HG03045 (cell line): ENCODE data around the gene ADNP2.

ENCODE experiments used
- ATAC-seq: cut with Tn5 transposase; IDR thresholded peaks from one replicate; pipeline ENCODE4 v1.9.1; 2021; ENCODE audit warnings: mild to moderate bottlenecking, moderate library complexity; ENCODE audit not compliant: unreplicated experiment

The ADNP2 gene

GRCh38 chr18:80187956-80188642 is 79.0 kb downstream of the ADNP2 start:
- no peak for ATAC-seq

DNA sequence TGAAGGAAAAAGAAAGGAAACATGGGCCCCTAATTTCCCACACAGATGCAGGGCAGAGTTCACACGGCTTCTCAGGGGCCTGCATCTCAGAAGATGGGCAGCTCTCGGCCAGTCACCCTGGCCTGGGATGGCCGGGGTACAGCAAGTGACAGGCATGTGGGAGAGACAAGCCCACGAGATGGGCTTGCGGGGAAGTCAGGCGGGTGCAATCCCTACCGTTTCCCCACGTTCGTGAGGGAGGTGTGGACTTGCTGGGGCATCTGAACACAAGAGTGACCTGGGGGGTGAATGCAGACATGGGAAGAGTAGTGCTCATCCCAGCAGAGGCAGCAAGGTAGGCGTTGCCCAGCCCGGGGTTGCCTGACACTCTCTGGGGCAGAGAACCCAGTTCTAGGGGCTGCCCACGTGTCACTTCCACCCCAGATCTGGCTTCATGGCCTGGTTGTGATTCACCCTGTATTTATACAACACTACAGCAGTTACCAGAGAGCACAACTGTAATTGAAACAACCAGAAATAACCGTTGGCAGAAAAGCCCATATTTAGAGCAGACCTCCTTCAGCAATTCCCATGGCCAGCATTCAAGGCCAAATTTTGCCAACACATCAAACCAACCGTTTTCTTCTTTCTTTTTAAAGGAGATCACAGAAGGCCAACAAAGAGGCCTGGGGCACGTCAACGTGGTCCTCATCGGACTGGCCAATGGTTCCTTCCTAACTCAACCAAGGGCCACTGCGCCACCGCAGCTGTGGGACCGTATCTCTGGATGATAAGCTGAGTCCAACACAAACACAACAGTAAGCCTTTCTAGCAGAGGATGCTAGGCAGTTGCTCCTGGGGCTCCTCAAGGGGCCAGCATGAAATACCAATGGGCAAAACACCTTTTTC is 79.8 kb downstream of the ADNP2 start:
- ATAC-seq = no peak

DNA sequence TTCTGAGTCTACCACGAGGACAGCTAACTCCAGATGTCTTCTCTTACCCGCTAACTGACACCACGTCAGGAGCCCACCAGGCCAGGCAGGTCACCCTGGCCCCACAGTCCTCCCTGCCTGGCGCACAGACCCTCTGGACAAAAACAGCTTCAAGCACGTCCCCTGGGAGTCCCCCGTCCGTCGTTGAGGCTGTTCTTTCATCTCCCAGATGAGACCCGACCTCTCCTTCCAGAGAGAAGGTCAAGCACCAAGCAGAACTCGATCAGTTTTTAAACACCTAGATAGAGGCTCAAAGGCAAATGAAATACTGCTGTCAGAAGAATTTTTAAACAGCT is 80.4 kb downstream of the ADNP2 start:
- no peak for ATAC-seq
